Measurements from ENCODE around the gene DMAP1. TPM values are rescaled to one million over a fixed set of nuclear protein-coding genes. Genes with fewer than 3 reads are reported as not detected.

DMAP1 gene
- total RNA-seq, 2 donors from 2014 or later, result 23.0 to 32.1 TPM

DNA sequence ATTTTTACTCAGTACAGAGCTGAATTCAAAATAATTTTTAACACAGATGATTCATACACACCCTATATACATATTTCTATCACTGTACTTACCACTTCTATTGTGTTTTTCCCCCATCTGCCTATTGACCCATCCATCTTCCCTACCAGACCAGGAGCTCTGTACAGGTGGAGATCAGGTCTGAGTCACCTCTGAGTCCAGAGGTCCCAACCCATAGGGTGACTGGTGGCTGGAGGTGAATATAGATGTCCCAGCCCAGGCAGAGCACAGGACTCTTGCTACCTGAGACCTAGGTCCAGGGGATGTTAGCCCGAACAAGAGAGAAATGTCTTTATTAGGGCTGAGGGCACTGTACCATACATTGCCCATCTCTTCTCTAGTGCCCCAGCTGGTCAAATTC, 54.8 kb downstream of the DMAP1 start:
- Histone ChIP-seq H3K27me3 (no peaks in the 10 kb centered on the region), H3K4me3 (no peak overlapping the region), H3K27ac (no peak overlapping the region), H3K4me1 (peaks cover 0 to 8% of the 10 kb centered on the region in 2 donors), H3K9me3 (no peaks in the 10 kb centered on the region), H3K36me3 (no peaks in the 10 kb centered on the region)
- TF ChIP-seq, protein P1, sequence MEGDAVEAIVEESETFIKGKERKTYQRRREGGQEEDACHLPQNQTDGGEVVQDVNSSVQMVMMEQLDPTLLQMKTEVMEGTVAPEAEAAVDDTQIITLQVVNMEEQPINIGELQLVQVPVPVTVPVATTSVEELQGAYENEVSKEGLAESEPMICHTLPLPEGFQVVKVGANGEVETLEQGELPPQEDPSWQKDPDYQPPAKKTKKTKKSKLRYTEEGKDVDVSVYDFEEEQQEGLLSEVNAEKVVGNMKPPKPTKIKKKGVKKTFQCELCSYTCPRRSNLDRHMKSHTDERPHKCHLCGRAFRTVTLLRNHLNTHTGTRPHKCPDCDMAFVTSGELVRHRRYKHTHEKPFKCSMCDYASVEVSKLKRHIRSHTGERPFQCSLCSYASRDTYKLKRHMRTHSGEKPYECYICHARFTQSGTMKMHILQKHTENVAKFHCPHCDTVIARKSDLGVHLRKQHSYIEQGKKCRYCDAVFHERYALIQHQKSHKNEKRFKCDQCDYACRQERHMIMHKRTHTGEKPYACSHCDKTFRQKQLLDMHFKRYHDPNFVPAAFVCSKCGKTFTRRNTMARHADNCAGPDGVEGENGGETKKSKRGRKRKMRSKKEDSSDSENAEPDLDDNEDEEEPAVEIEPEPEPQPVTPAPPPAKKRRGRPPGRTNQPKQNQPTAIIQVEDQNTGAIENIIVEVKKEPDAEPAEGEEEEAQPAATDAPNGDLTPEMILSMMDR (IDR thresholded peaks at IDR 0.05), result no peak
- no peak for DNase-seq (ENCODE audit: low spot score)

Other genes with a start within 250 kb of the DMAP1 start
- 10 to 100 TPM; 20.5 to 23.0 TPM for gene DPH2, start 243.5 kb upstream of the DMAP1 start, total RNA-seq
- 100 to 1,000 TPM; 108 to 154 TPM for gene ATP6V0B, start 238.5 kb upstream of the DMAP1 start, total RNA-seq
- gene B4GALT2, start 234.3 kb upstream of the DMAP1 start, total RNA-seq, result 10 to 100 TPM; 33.0 to 48.5 TPM
- gene CCDC24, start 221.9 kb upstream of the DMAP1 start, total RNA-seq, result 1 to 10 TPM; 1.6 to 2.0 TPM
- gene SLC6A9, start 182.0 kb upstream of the DMAP1 start, total RNA-seq, result 1 to 10 TPM; 1.0 to 1.6 TPM
- not detected for gene KLF17, start 94.7 kb upstream of the DMAP1 start, total RNA-seq
- gene KLF18, start 71.8 kb upstream of the DMAP1 start, total RNA-seq, result not detected
- 10 to 100 TPM; 38.0 to 40.4 TPM for gene ERI3, start 141.8 kb downstream of the DMAP1 start, total RNA-seq
- gene RNF220, start 191.8 kb downstream of the DMAP1 start, total RNA-seq, result 10 to 100 TPM; 76.1 to 91.6 TPM